GM23338 (cell line): ENCODE results near the gene OR52L1. TPM values are rescaled to one million over a fixed set of nuclear protein-coding genes. Genes with fewer than 3 reads are reported as not detected.

ENCODE experiments used
- ATAC-seq: fragments of 200-7000 bp; cut with Tn5 transposase; 3 replicates; pipeline ENCODE4 v1.9.1; 2020
- DNase-seq: peaks from one replicate; pipeline ENCODE4 v3.0.0-alpha.2; 2015; ENCODE audit warnings: low spot score
- H2AFZ ChIP-seq: fragments of 200-600 bp; sonication (generic); 2 replicates; pipeline ENCODE4 v1.8.0; 2016; ENCODE audit warnings: antibody characterized with exemption, mild to moderate bottlenecking, moderate library complexity
- H3F3A ChIP-seq: fragments of 200-600 bp; sonication (generic); replicated peaks from 2 replicates; pipeline ENCODE4 v1.8.0; 2017; ENCODE audit warnings: antibody characterized with exemption, mixed run types, low read depth
- H3K27ac ChIP-seq: fragments of 200-600 bp; sonication (generic); 2 replicates; pipeline ENCODE4 v1.6.1; 2016; ENCODE audit warnings: low read depth
- H3K27me3 ChIP-seq: fragments of 200-600 bp; sonication (generic); 2 replicates; pipeline ENCODE4 v1.8.0; 2016; ENCODE audit warnings: mild to moderate bottlenecking, mixed run types, moderate library complexity; ENCODE audit not compliant: insufficient read depth
- H3K36me3 ChIP-seq: fragments of 200-600 bp; sonication (generic); 2 replicates; pipeline ENCODE4 v1.8.0; 2016; ENCODE audit warnings: mild to moderate bottlenecking; ENCODE audit not compliant: insufficient read depth
- H3K4me1 ChIP-seq: fragments of 200-600 bp; sonication (generic); 2 replicates; pipeline ENCODE4 v1.8.0; 2016; ENCODE audit warnings: mild to moderate bottlenecking, moderate library complexity; ENCODE audit not compliant: insufficient read depth
- H3K4me2 ChIP-seq: fragments of 200-600 bp; sonication (generic); 2 replicates; pipeline ENCODE4 v1.7.1; 2017; ENCODE audit warnings: mixed run types
- H3K4me3 ChIP-seq: fragments of 200-600 bp; sonication (generic); 2 replicates; pipeline ENCODE4 v1.6.1; 2016; ENCODE audit warnings: mixed run types
- H3K79me2 ChIP-seq: fragments of 200-600 bp; sonication (generic); replicated peaks from 2 replicates; pipeline ENCODE4 v1.8.0; 2017; ENCODE audit warnings: mild to moderate bottlenecking; ENCODE audit not compliant: insufficient read depth
- H3K9me2 ChIP-seq: fragments of 200-600 bp; sonication (generic); 2 replicates; pipeline ENCODE4 v1.8.0; 2017; ENCODE audit not compliant: insufficient read depth
- H4K20me1 ChIP-seq: fragments of 200-600 bp; sonication (generic); replicated peaks from 2 replicates; pipeline ENCODE4 v1.8.0; 2017; ENCODE audit warnings: mild to moderate bottlenecking; ENCODE audit not compliant: insufficient read depth
- H3K27ac Mint-ChIP-seq: 2 replicates; pipeline ENCODE4 v1.8.0; 2020; ENCODE audit warnings: inconsistent platforms, mild to moderate bottlenecking, moderate library complexity, mixed read lengths
- H3K27me3 Mint-ChIP-seq: 3 replicates; pipeline ENCODE4 v1.8.0; 2022; ENCODE audit warnings: low read depth, mild to moderate bottlenecking, moderate library complexity, mixed read lengths, inconsistent platforms; ENCODE audit not compliant: insufficient read depth, poor library complexity
- H3K36me3 Mint-ChIP-seq: 3 replicates; pipeline ENCODE4 v1.8.0; 2021; ENCODE audit warnings: low read depth, mild to moderate bottlenecking, inconsistent platforms, moderate library complexity, mixed read lengths
- H3K4me1 Mint-ChIP-seq: 3 replicates; pipeline ENCODE4 v1.8.0; 2020; ENCODE audit warnings: mild to moderate bottlenecking, inconsistent platforms, mixed read lengths
- H3K4me3 Mint-ChIP-seq: 3 replicates; pipeline ENCODE4 v1.8.0; 2021; ENCODE audit warnings: moderate library complexity, mild to moderate bottlenecking, inconsistent platforms, mixed read lengths
- H3K9me3 Mint-ChIP-seq: 3 replicates; pipeline ENCODE4 v1.8.0; 2020; ENCODE audit warnings: moderate library complexity, mild to moderate bottlenecking, inconsistent platforms, mixed read lengths
- CREB1 ChIP-seq: fragments of 250-450 bp; sonication (Bioruptor Pico); IDR thresholded peaks from 2 replicates; pipeline ENCODE4 v1.5.0; 2020; ENCODE audit warnings: low read depth, mild to moderate bottlenecking, moderate library complexity
- EZH2 ChIP-seq: fragments of 200-600 bp; sonication (generic); IDR thresholded peaks from one replicate; pipeline ENCODE4 v1.8.0; 2017; ENCODE audit warnings: antibody characterized with exemption, mild to moderate bottlenecking, low read depth; ENCODE audit not compliant: unreplicated experiment
- JUNB ChIP-seq: IDR thresholded peaks from one replicate; pipeline ENCODE4 v1.6.1; 2016; ENCODE audit warnings: antibody characterized with exemption; ENCODE audit not compliant: unreplicated experiment
- NANOG ChIP-seq: IDR thresholded peaks from 2 replicates; pipeline ENCODE4 v1.6.1; 2016; ENCODE audit warnings: antibody characterized with exemption, borderline replicate concordance
- POLR2AphosphoS5 ChIP-seq: IDR thresholded peaks from 2 replicates; pipeline ENCODE4 v1.6.1; 2016; ENCODE audit warnings: antibody characterized with exemption, low read depth
- STAT1 ChIP-seq: IDR thresholded peaks from one replicate; pipeline ENCODE4 v1.6.1; 2016; ENCODE audit warnings: antibody characterized with exemption; ENCODE audit not compliant: unreplicated experiment
- ZNF114 ChIP-seq: fragments of 250-450 bp; sonication (Bioruptor Pico); IDR thresholded peaks from 2 replicates; pipeline ENCODE4 v1.5.0; 2020; ENCODE audit warnings: mild to moderate bottlenecking, moderate library complexity
- ZNF331 ChIP-seq: fragments of 250-450 bp; sonication (Bioruptor Pico); IDR thresholded peaks from 2 replicates; pipeline ENCODE4 v1.5.0; 2020; ENCODE audit warnings: low read depth, mild to moderate bottlenecking, moderate library complexity
- polyA plus RNA-seq: library from polyadenylated mRNA; unstranded; fragments of >200 nt; fragmentation: Nextera tagmentation; extraction: Ambion mirVana; gene quantifications from 2 replicates; pipeline ENCODE4 v1.2.1, GENCODE V29; 2016
- total RNA-seq: library from RNA; depleted of rRNA; stranded (reverse); fragments of >200 nt; shearing (Covaris generic); gene quantifications from 2 replicates; pipeline ENCODE4 v1.2.3, GENCODE V29; 2014
- TF ChIP-seq, protein P1 (sequence below): fragments of 250-450 bp; sonication (Bioruptor Pico); IDR thresholded peaks from 2 replicates; pipeline ENCODE4 v1.5.0; 2020; ENCODE audit warnings: mild to moderate bottlenecking, moderate library complexity
- TF ChIP-seq, protein P2 (sequence below): IDR thresholded peaks from one replicate; pipeline ENCODE4 v1.6.1; 2018; ENCODE audit warnings: antibody characterized with exemption; ENCODE audit not compliant: unreplicated experiment
- TF ChIP-seq, protein P3 (sequence below): IDR thresholded peaks from 2 replicates; pipeline ENCODE4 v1.6.1; 2016; ENCODE audit warnings: antibody characterized with exemption
- TF ChIP-seq, protein P4 (sequence below), 2 experiments: fragments of 200-600 bp in 1 of 2; sonication (generic) in 1 of 2; conservative IDR thresholded peaks; 2 replicates each; pipeline versions ENCODE4 v1.5.1 to v1.6.1; 2016 to 2017; ENCODE audit warnings: antibody characterized with exemption in 2 of 2, low read depth in 2 of 2, mild to moderate bottlenecking in 2 of 2, moderate library complexity in 1 of 2

The OR52L1 gene
- total and polyA plus RNA-seq, 2 experiments from 2014 or later: 0.17 TPM; not detected in 1

DNA sequence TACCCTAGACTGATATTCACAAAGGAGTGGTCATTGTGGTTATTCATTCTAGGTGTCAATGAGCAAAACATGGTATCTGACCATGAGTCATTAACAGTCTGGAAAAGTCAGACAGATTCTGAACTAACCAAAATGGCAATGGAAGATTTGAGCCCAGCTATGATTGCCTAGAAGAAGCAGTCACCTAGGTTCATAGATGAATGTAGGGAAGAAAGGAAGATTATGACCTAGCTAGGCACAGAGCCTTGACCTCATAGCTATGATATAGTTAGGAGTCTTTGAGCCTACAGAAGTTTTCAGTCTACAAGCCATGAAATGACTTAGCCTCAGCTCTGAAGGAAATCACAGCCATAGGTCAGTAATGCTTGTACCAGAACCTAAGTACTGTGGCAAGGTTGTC is 19.6 kb upstream of the OR52L1 start:
- DNase-seq (no peak), ATAC-seq (no peak)
- Histone ChIP-seq H3K27ac (no peak overlapping the region), H4K20me1 (no peaks in the 10 kb centered on the region), H3K9me2 (no peaks in the 10 kb centered on the region), H2AFZ (no peak overlapping the region), H3K4me2 (no peak overlapping the region), H3K36me3 (no peaks in the 10 kb centered on the region), H3K27me3 (no peaks in the 10 kb centered on the region), H3F3A (no peaks in the 10 kb centered on the region), H3K4me3 (no peak overlapping the region), H3K79me2 (no peaks in the 10 kb centered on the region), H3K4me1 (no peaks in the 10 kb centered on the region)
- no peaks in the 10 kb centered on the region for H3K4me1 Mint-ChIP-seq
- no peak for TF ChIP-seq CREB1 (CRISPR knock-in tag)
- TF ChIP-seq STAT1: no peak
- TF ChIP-seq, protein P1, sequence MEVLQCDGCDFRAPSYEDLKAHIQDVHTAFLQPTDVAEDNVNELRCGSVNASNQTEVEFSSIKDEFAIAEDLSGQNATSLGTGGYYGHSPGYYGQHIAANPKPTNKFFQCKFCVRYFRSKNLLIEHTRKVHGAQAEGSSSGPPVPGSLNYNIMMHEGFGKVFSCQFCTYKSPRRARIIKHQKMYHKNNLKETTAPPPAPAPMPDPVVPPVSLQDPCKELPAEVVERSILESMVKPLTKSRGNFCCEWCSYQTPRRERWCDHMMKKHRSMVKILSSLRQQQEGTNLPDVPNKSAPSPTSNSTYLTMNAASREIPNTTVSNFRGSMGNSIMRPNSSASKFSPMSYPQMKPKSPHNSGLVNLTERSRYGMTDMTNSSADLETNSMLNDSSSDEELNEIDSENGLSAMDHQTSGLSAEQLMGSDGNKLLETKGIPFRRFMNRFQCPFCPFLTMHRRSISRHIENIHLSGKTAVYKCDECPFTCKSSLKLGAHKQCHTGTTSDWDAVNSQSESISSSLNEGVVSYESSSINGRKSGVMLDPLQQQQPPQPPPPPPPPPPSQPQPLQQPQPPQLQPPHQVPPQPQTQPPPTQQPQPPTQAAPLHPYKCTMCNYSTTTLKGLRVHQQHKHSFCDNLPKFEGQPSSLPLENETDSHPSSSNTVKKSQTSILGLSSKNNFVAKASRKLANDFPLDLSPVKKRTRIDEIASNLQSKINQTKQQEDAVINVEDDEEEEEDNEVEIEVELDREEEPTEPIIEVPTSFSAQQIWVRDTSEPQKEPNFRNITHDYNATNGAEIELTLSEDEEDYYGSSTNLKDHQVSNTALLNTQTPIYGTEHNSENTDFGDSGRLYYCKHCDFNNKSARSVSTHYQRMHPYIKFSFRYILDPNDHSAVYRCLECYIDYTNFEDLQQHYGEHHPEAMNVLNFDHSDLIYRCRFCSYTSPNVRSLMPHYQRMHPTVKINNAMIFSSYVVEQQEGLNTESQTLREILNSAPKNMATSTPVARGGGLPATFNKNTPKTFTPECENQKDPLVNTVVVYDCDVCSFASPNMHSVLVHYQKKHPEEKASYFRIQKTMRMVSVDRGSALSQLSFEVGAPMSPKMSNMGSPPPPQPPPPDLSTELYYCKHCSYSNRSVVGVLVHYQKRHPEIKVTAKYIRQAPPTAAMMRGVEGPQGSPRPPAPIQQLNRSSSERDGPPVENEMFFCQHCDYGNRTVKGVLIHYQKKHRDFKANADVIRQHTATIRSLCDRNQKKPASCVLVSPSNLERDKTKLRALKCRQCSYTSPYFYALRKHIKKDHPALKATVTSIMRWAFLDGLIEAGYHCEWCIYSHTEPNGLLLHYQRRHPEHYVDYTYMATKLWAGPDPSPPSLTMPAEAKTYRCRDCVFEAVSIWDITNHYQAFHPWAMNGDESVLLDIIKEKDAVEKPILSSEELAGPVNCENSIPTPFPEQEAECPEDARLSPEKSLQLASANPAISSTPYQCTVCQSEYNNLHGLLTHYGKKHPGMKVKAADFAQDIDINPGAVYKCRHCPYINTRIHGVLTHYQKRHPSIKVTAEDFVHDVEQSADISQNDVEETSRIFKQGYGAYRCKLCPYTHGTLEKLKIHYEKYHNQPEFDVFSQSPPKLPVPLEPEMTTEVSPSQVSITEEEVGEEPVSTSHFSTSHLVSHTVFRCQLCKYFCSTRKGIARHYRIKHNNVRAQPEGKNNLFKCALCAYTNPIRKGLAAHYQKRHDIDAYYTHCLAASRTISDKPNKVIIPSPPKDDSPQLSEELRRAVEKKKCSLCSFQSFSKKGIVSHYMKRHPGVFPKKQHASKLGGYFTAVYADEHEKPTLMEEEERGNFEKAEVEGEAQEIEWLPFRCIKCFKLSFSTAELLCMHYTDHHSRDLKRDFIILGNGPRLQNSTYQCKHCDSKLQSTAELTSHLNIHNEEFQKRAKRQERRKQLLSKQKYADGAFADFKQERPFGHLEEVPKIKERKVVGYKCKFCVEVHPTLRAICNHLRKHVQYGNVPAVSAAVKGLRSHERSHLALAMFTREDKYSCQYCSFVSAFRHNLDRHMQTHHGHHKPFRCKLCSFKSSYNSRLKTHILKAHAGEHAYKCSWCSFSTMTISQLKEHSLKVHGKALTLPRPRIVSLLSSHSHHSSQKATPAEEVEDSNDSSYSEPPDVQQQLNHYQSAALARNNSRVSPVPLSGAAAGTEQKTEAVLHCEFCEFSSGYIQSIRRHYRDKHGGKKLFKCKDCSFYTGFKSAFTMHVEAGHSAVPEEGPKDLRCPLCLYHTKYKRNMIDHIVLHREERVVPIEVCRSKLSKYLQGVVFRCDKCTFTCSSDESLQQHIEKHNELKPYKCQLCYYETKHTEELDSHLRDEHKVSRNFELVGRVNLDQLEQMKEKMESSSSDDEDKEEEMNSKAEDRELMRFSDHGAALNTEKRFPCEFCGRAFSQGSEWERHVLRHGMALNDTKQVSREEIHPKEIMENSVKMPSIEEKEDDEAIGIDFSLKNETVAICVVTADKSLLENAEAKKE (CRISPR knock-in tag): no peak
- TF ChIP-seq, protein P2, sequence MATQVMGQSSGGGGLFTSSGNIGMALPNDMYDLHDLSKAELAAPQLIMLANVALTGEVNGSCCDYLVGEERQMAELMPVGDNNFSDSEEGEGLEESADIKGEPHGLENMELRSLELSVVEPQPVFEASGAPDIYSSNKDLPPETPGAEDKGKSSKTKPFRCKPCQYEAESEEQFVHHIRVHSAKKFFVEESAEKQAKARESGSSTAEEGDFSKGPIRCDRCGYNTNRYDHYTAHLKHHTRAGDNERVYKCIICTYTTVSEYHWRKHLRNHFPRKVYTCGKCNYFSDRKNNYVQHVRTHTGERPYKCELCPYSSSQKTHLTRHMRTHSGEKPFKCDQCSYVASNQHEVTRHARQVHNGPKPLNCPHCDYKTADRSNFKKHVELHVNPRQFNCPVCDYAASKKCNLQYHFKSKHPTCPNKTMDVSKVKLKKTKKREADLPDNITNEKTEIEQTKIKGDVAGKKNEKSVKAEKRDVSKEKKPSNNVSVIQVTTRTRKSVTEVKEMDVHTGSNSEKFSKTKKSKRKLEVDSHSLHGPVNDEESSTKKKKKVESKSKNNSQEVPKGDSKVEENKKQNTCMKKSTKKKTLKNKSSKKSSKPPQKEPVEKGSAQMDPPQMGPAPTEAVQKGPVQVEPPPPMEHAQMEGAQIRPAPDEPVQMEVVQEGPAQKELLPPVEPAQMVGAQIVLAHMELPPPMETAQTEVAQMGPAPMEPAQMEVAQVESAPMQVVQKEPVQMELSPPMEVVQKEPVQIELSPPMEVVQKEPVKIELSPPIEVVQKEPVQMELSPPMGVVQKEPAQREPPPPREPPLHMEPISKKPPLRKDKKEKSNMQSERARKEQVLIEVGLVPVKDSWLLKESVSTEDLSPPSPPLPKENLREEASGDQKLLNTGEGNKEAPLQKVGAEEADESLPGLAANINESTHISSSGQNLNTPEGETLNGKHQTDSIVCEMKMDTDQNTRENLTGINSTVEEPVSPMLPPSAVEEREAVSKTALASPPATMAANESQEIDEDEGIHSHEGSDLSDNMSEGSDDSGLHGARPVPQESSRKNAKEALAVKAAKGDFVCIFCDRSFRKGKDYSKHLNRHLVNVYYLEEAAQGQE: no peak
- no peak for TF ChIP-seq ZNF331 (CRISPR knock-in tag)
- TF ChIP-seq, protein P3, sequence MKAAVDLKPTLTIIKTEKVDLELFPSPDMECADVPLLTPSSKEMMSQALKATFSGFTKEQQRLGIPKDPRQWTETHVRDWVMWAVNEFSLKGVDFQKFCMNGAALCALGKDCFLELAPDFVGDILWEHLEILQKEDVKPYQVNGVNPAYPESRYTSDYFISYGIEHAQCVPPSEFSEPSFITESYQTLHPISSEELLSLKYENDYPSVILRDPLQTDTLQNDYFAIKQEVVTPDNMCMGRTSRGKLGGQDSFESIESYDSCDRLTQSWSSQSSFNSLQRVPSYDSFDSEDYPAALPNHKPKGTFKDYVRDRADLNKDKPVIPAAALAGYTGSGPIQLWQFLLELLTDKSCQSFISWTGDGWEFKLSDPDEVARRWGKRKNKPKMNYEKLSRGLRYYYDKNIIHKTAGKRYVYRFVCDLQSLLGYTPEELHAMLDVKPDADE: no peak
- TF ChIP-seq JUNB: no peak
- TF ChIP-seq NANOG: no peak
- TF ChIP-seq POLR2AphosphoS5: no peak
- TF ChIP-seq EZH2: no peak
- no peak for TF ChIP-seq ZNF114 (CRISPR knock-in tag)
- TF ChIP-seq, protein P4, sequence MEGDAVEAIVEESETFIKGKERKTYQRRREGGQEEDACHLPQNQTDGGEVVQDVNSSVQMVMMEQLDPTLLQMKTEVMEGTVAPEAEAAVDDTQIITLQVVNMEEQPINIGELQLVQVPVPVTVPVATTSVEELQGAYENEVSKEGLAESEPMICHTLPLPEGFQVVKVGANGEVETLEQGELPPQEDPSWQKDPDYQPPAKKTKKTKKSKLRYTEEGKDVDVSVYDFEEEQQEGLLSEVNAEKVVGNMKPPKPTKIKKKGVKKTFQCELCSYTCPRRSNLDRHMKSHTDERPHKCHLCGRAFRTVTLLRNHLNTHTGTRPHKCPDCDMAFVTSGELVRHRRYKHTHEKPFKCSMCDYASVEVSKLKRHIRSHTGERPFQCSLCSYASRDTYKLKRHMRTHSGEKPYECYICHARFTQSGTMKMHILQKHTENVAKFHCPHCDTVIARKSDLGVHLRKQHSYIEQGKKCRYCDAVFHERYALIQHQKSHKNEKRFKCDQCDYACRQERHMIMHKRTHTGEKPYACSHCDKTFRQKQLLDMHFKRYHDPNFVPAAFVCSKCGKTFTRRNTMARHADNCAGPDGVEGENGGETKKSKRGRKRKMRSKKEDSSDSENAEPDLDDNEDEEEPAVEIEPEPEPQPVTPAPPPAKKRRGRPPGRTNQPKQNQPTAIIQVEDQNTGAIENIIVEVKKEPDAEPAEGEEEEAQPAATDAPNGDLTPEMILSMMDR (conservative IDR thresholded peaks at IDR 0.05; ENCODE audit: low read depth in 2 of 2): no peak
- H3K36me3 Mint-ChIP-seq: no peaks in the 10 kb centered on the region
- H3K9me3 Mint-ChIP-seq: no peaks in the 10 kb centered on the region
- H3K27ac Mint-ChIP-seq: no peak overlapping the region
- no peak overlapping the region for H3K4me3 Mint-ChIP-seq
- H3K27me3 Mint-ChIP-seq: no peaks in the 10 kb centered on the region
